A549 (cell line): ENCODE results near the gene ITGAV.

ENCODE experiments used
- CHD4 ChIP-seq: fragments of 200-600 bp; sonication (generic); IDR thresholded peaks from 2 replicates; pipeline ENCODE4 v1.6.1; 2016; ENCODE audit warnings: antibody characterized with exemption, mild to moderate bottlenecking, borderline replicate concordance
- PHF8 ChIP-seq: fragments of 200-600 bp; sonication (generic); IDR thresholded peaks from 2 replicates; pipeline ENCODE4 v1.6.1; 2016; ENCODE audit warnings: low read depth, mild to moderate bottlenecking, antibody characterized with exemption, moderate library complexity, borderline replicate concordance
- RAD21 ChIP-seq, 2 experiments: fragments of >200 bp in 1 of 2; sonication (Bioruptor Twin) in 1 of 2; formaldehyde crosslinking in 1 of 2; IDR thresholded peaks in 1 of 2; conservative IDR thresholded peaks in 1 of 2; 2 replicates in 1 of 2; 3 replicates in 1 of 2; pipeline ENCODE4 v1.6.1; 2012 to 2018; ENCODE audit warnings: inconsistent platforms in 1 of 2

- TF ChIP-seq PHF8 = no peak
- TF ChIP-seq CHD4 = no peak
- no peak for TF ChIP-seq RAD21 (conservative IDR thresholded peaks at IDR 0.05 in 1 of 2, IDR thresholded peaks at IDR 0.05 in 1 of 2)
Measured at GRCh38 chr2:186582698-186583097, 7.2 kb upstream of the ITGAV start.
